Right cardiac atrium (tissue), 5 donors: ENCODE results near the gene KDM4C. TPM values are rescaled to one million over a fixed set of nuclear protein-coding genes. Genes with fewer than 3 reads are reported as not detected.
"Not testable (repeated sequence)": the region's sequence is repeated elsewhere in the genome, so short reads cannot be mapped to it uniquely, and the experiment has no call there.

Experiments used
- ATAC-seq, 2 donors: fragments of 200-7000 bp; cut with Tn5 transposase; one replicate each; pipeline versions ENCODE4 v1.8.0 to v1.9.1; 2020; ENCODE audit warnings: moderate library complexity in 2 of 2, mild to moderate bottlenecking in 1 of 2
- DNase-seq, 3 donors: peaks; one replicate each; pipeline ENCODE4 v3.0.0-alpha.2; 2020
- H3K27ac ChIP-seq: one replicate; pipeline ENCODE4 v1.5.1; 2013; ENCODE audit warnings: mild to moderate bottlenecking, low read length, control low read depth, moderate library complexity
- H3K27me3 ChIP-seq: one replicate; pipeline ENCODE4 v1.6.1; 2013; ENCODE audit not compliant: control insufficient read depth, insufficient read depth
- H3K4me1 ChIP-seq: one replicate; pipeline ENCODE4 v1.6.1; 2013; ENCODE audit warnings: low read length; ENCODE audit not compliant: control insufficient read depth, insufficient read depth
- H3K4me3 ChIP-seq: one replicate; pipeline ENCODE4 v1.5.1; 2013; ENCODE audit warnings: low read length, control low read depth
- H3K9me3 ChIP-seq: one replicate; pipeline ENCODE4 v1.6.1; 2013; ENCODE audit warnings: low read length; ENCODE audit not compliant: control insufficient read depth
- WGBS: extraction: QIAGEN DNeasy Blood & Tissue Kit; methylation state at CpG from one replicate; pipeline ENCODE4 v1.1.7; 2013; 5-methylcytosine and 5-hydroxymethylcytosine counted together
- intact Hi-C, 4 donors: fragments of 100-400 bp; cut with DNase I; formaldehyde crosslinking; loops; one replicate each; pipeline versions ENCODE4 v1.11.0 to v1.14.0; 2022 to 2023
- polyA plus RNA-seq: library from polyadenylated mRNA; stranded (reverse); fragments of 200-250 nt; gene quantifications from one replicate; pipeline ENCODE4 v1.2.3, GENCODE V29; 2013
- total RNA-seq, 4 donors: library from RNA; stranded (reverse); fragmentation: NEBNext Ultra II Directional; extraction: Animal tissue kit (Norgen Biotek cat#: 25700); gene quantifications; one replicate each; pipeline ENCODE4 v1.2.1, GENCODE V29; 2021
- donor health status: healthy with polysubstance abuse.
- donor health status: DM: no; HTN: yes; CAD: no.
- donor health status: DM: no; HTN: no; CAD: no.
- donor health status: DM: no; HTN: yes; CAD: no; lungs with severe emphysema.
- donor health status: DM: yes; HTN: yes; CAD: no.

The KDM4C gene
- total and polyA plus RNA-seq, 5 donors: 6.4 to 20.6 (median 17.1) TPM

GRCh38 chr9:6764011-6764410 is 6.2 kb downstream of the KDM4C start:
- ATAC-seq: no peak
- Histone ChIP-seq H3K27ac (no peak overlapping the region), H3K9me3 (no peaks in the 10 kb centered on the region), H3K4me3 (no peak overlapping the region), H3K4me1 (no peaks in the 10 kb centered on the region), H3K27me3 (no peaks in the 10 kb centered on the region)
- DNase-seq: no peak
- intact Hi-C loops: no loop called here
- 97% methylated on average over 2 of the region's 2 CpGs for WGBS

GRCh38 chr9:6764523-6764922 is 6.8 kb downstream of the KDM4C start:
- H3K27ac ChIP-seq: no peak overlapping the region
- no peak for DNase-seq
- no peaks in the 10 kb centered on the region for H3K4me1 ChIP-seq
- H3K9me3 ChIP-seq: no peaks in the 10 kb centered on the region
- intact Hi-C loops: no loop called here
- H3K27me3 ChIP-seq: no peaks in the 10 kb centered on the region
- no peak overlapping the region for H3K4me3 ChIP-seq
- ATAC-seq: no peak

GRCh38 chr9:6764950-6765349 is 7.2 kb downstream of the KDM4C start:
- no peaks in the 10 kb centered on the region for H3K4me1 ChIP-seq
- no peak overlapping the region for H3K27ac ChIP-seq
- WGBS: 98% methylated on average over 1 of the region's 1 CpG
- intact Hi-C loops: no loop called here
- H3K9me3 ChIP-seq: no peaks in the 10 kb centered on the region
- no peaks in the 10 kb centered on the region for H3K27me3 ChIP-seq
- DNase-seq (no peak), ATAC-seq (no peak)
- no peak overlapping the region for H3K4me3 ChIP-seq

- no peaks in the 10 kb centered on the region for H3K4me1 ChIP-seq
- H3K27me3 ChIP-seq: no peaks in the 10 kb centered on the region
- 84% methylated on average over 3 of the region's 3 CpGs for WGBS
- no peak overlapping the region for H3K4me3 ChIP-seq
- DNase-seq (no peak), ATAC-seq (no peak)
- no peak overlapping the region for H3K27ac ChIP-seq
- intact Hi-C loops: no loop called here
- H3K9me3 ChIP-seq: no peaks in the 10 kb centered on the region
These were observed 7.6 kb downstream of the KDM4C start for GRCh38 chr9:6765396-6765795.

GRCh38 chr9:6766606-6767005 is 8.8 kb downstream of the KDM4C start:
- no peaks in the 10 kb centered on the region for H3K4me1 ChIP-seq
- 84% methylated on average over 3 of the region's 3 CpGs for whole genome bisulfite sequencing

GRCh38 chr9:6768587-6768986 is 10.8 kb downstream of the KDM4C start:
- H3K9me3 ChIP-seq, H3K4me1 ChIP-seq, H3K27ac ChIP-seq, H3K4me3 ChIP-seq, H3K27me3 ChIP-seq, intact Hi-C loops, ATAC-seq, DNase-seq: not testable (repeated sequence)
- 90% methylated on average over 4 of the region's 4 CpGs for WGBS

More at GRCh38 chr9:6766606-6767005, 8.8 kb downstream of the KDM4C start:
- Histone ChIP-seq H3K9me3 (no peaks in the 10 kb centered on the region), H3K27ac (no peak overlapping the region), H3K27me3 (no peaks in the 10 kb centered on the region), H3K4me3 (no peak overlapping the region)
- intact Hi-C loops: no loop called here
- DNase-seq (no peak), ATAC-seq (no peak)

- ATAC-seq (no peak), DNase-seq (no peak)
- Histone ChIP-seq H3K9me3 (no peaks in the 10 kb centered on the region), H3K4me1 (no peaks in the 10 kb centered on the region), H3K27ac (no peak overlapping the region), H3K4me3 (no peak overlapping the region), H3K27me3 (no peaks in the 10 kb centered on the region)
- intact Hi-C loops: no loop called here
- 98% methylated on average over 2 of the region's 2 CpGs for WGBS
These were observed 13.9 kb downstream of the KDM4C start for GRCh38 chr9:6771722-6772121.

- no peak for ATAC-seq
- H3K27ac ChIP-seq: no peak overlapping the region
- no peaks in the 10 kb centered on the region for H3K9me3 ChIP-seq
- no peak overlapping the region for H3K4me3 ChIP-seq
- no peaks in the 10 kb centered on the region for H3K27me3 ChIP-seq
- intact Hi-C loops: no loop called here
- WGBS: 76% methylated on average over 6 of the region's 6 CpGs
- H3K4me1 ChIP-seq: peaks cover 4% of the 10 kb centered on the region
- DNase-seq: no peak
These were observed 19.6 kb downstream of the KDM4C start for GRCh38 chr9:6777213-6777902.

- ATAC-seq (peak; percentile 50 to 61), DNase-seq (no peak)
- Histone ChIP-seq H3K27me3 (no peaks in the 10 kb centered on the region), H3K4me1 (peaks cover 6% of the 10 kb centered on the region), H3K9me3 (no peaks in the 10 kb centered on the region), H3K27ac (no peak overlapping the region), H3K4me3 (no peak overlapping the region)
- intact Hi-C loops: no loop called here
- 69% methylated on average over 3 of the region's 3 CpGs for WGBS
These were observed 21.9 kb downstream of the KDM4C start for GRCh38 chr9:6779417-6780241.

- WGBS: 91% methylated on average over 4 of the region's 4 CpGs
- ATAC-seq (no peak), DNase-seq (no peak)
- Histone ChIP-seq H3K27ac (no peak overlapping the region), H3K9me3 (no peaks in the 10 kb centered on the region), H3K4me1 (peaks cover 12% of the 10 kb centered on the region), H3K4me3 (no peak overlapping the region), H3K27me3 (no peaks in the 10 kb centered on the region)
- intact Hi-C loops: no loop called here
These were observed 22.9 kb downstream of the KDM4C start for GRCh38 chr9:6780690-6781089.

- peaks cover 12% of the 10 kb centered on the region for H3K4me1 ChIP-seq
- H3K4me3 ChIP-seq: no peak overlapping the region
- 73% methylated on average over 2 of the region's 2 CpGs for WGBS
- no peak for ATAC-seq
- intact Hi-C loops: no loop called here
- no peak for DNase-seq
- no peak overlapping the region for H3K27ac ChIP-seq
- no peaks in the 10 kb centered on the region for H3K27me3 ChIP-seq
- H3K9me3 ChIP-seq: no peaks in the 10 kb centered on the region
These were observed 23.7 kb downstream of the KDM4C start for GRCh38 chr9:6781476-6781875.
